Osteoblast (primary cell): ENCODE data around the gene CDH18. TPM values are rescaled to one million over a fixed set of nuclear protein-coding genes. Genes with fewer than 3 reads are reported as not detected.

Experiments
- DNase-seq: peaks from one replicate; pipeline ENCODE4 v3.0.0; 2011; ENCODE audit warnings: low spot score, mixed read lengths; ENCODE audit not compliant: insufficient read length; ENCODE audit errors: missing footprints
- H2AFZ ChIP-seq: 2 replicates; pipeline ENCODE4 v1.6.0; 2011; ENCODE audit warnings: mild to moderate bottlenecking, low read length
- H3K27ac ChIP-seq: 2 replicates; pipeline ENCODE4 v1.5.1; 2011; ENCODE audit warnings: mild to moderate bottlenecking, low read depth, low read length, moderate library complexity
- H3K27me3 ChIP-seq: 2 replicates; pipeline ENCODE4 v1.6.0; 2012; ENCODE audit warnings: mild to moderate bottlenecking, control low read depth, inconsistent platforms, low read length, moderate library complexity; ENCODE audit not compliant: insufficient read depth
- H3K36me3 ChIP-seq: 2 replicates; pipeline ENCODE4 v1.5.1; 2011; ENCODE audit warnings: mild to moderate bottlenecking, low read length, control low read depth, moderate library complexity; ENCODE audit not compliant: insufficient read depth
- H3K4me1 ChIP-seq: 2 replicates; pipeline ENCODE4 v1.5.1; 2011; ENCODE audit warnings: mild to moderate bottlenecking, low read length, control low read depth, moderate library complexity; ENCODE audit not compliant: insufficient read depth
- H3K4me2 ChIP-seq: 2 replicates; pipeline ENCODE4 v1.6.0; 2011; ENCODE audit warnings: mild to moderate bottlenecking, low read length; ENCODE audit not compliant: insufficient read depth
- H3K4me3 ChIP-seq: fragments of 200-600 bp; sonication (generic); 3 replicates; pipeline ENCODE4 v1.5.1; 2012; ENCODE audit warnings: mild to moderate bottlenecking, low read length, inconsistent platforms; ENCODE audit not compliant: insufficient read depth
- H3K79me2 ChIP-seq: 2 replicates; pipeline ENCODE4 v1.6.0; 2012; ENCODE audit warnings: mild to moderate bottlenecking, low read length, control low read depth, inconsistent platforms; ENCODE audit not compliant: insufficient read depth
- H3K9me3 ChIP-seq: 2 replicates; pipeline ENCODE4 v1.5.1; 2011; ENCODE audit warnings: low read depth, low read length, control low read depth
- H4K20me1 ChIP-seq: 2 replicates; pipeline ENCODE4 v1.6.0; 2012; ENCODE audit warnings: mild to moderate bottlenecking, low read length, control low read depth; ENCODE audit not compliant: insufficient read depth
- CTCF ChIP-seq: IDR thresholded peaks from 2 replicates; pipeline ENCODE4 v1.5.1; 2011; ENCODE audit warnings: mild to moderate bottlenecking, low read depth, low read length, moderate library complexity; ENCODE audit errors: extremely low read depth
- total RNA-seq: library from RNA; depleted of rRNA; stranded (reverse); fragments of >200 nt; gene quantifications from 2 replicates; pipeline ENCODE4 v1.2.3, GENCODE V29; 2012

The CDH18 gene
- total RNA-seq: 0.29 and 0.36 TPM in 2 replicates

- no peak within 1 kb of the TSS for H3K4me3 ChIP-seq
- no peaks in the 10 kb centered on the region for H3K9me3 ChIP-seq
Measured at GRCh38 chr5:19987612-19988361, at the start of gene CDH18. CDH18 (minus strand) TSS chr5:19988200; CDS start chr5:19838986, 149,214 bp downstream.

GRCh38 chr5:20034717-20035116 lies 46.7 kb upstream of the CDH18 start:
- H3K9me3 ChIP-seq: peaks cover 2% of the 10 kb centered on the region
- no peak for DNase-seq
- no peak for TF ChIP-seq CTCF
- H3K4me1 ChIP-seq: no peaks in the 10 kb centered on the region
- H3K27me3 ChIP-seq: no peaks in the 10 kb centered on the region
- H3K4me2 ChIP-seq: no peak overlapping the region
- no peak overlapping the region for H2AFZ ChIP-seq
- H3K79me2 ChIP-seq: no peaks in the 10 kb centered on the region
- H4K20me1 ChIP-seq: no peaks in the 10 kb centered on the region
- H3K4me3 ChIP-seq: no peak overlapping the region
- no peaks in the 10 kb centered on the region for H3K36me3 ChIP-seq
- no peak overlapping the region for H3K27ac ChIP-seq

More at GRCh38 chr5:19987612-19988361, at the start of gene CDH18:
- DNase-seq: peak; percentile 35
- no peak within 1 kb of the TSS for H3K27ac ChIP-seq
- H2AFZ ChIP-seq: no peak within 1 kb of the TSS
- no peaks in the 10 kb centered on the region for H3K79me2 ChIP-seq
- no peak for TF ChIP-seq CTCF
- H4K20me1 ChIP-seq: no peaks in the 10 kb centered on the region
- no peaks in the 10 kb centered on the region for H3K27me3 ChIP-seq
- no peak within 1 kb of the TSS for H3K4me2 ChIP-seq
- H3K36me3 ChIP-seq: no peaks in the 10 kb centered on the region
- H3K4me1 ChIP-seq: no peaks in the 10 kb centered on the region

GRCh38 chr5:20033881-20034280 lies 45.9 kb upstream of the CDH18 start:
- Histone ChIP-seq H3K27me3 (no peaks in the 10 kb centered on the region), H3K4me1 (no peaks in the 10 kb centered on the region), H2AFZ (no peak overlapping the region), H3K36me3 (no peaks in the 10 kb centered on the region), H3K4me3 (no peak overlapping the region), H3K9me3 (peaks cover 2% of the 10 kb centered on the region), H3K4me2 (no peak overlapping the region), H3K27ac (no peak overlapping the region), H4K20me1 (no peaks in the 10 kb centered on the region), H3K79me2 (no peaks in the 10 kb centered on the region)
- no peak for DNase-seq
- no peak for TF ChIP-seq CTCF

- no peak for DNase-seq
- Histone ChIP-seq H3K79me2 (no peaks in the 10 kb centered on the region), H3K4me2 (no peak overlapping the region), H2AFZ (no peak overlapping the region), H3K9me3 (peaks cover 2% of the 10 kb centered on the region), H3K27me3 (no peaks in the 10 kb centered on the region), H3K36me3 (no peaks in the 10 kb centered on the region), H3K4me3 (no peak overlapping the region), H3K27ac (no peak overlapping the region), H3K4me1 (no peaks in the 10 kb centered on the region), H4K20me1 (no peaks in the 10 kb centered on the region)
- no peak for TF ChIP-seq CTCF
Measured at GRCh38 chr5:20032896-20033295, 44.9 kb upstream of the CDH18 start.
